HepG2 (cell line): Measurements from ENCODE around the gene DOCK4. TPM values are rescaled to one million over a fixed set of nuclear protein-coding genes. Genes with fewer than 3 reads are reported as not detected.

Experiments used
- ATF4 ChIP-seq, 2 experiments: fragments of 450-650 bp in 1 of 2; sonication (generic) in 1 of 2; formaldehyde crosslinking; IDR thresholded peaks; 2 replicates each; pipeline versions ENCODE4 v1.5.0 to v1.8.0; 2020 to 2022; ENCODE audit warnings: mild to moderate bottlenecking in 1 of 2, missing genetic modification reagents in 1 of 2
- BCL6 ChIP-seq: IDR thresholded peaks from 2 replicates; pipeline ENCODE4 v1.6.1; 2016; ENCODE audit warnings: missing genetic modification reagents, missing compliant biosample characterization
- FOXA1 ChIP-seq, 2 experiments: fragments of 450-650 bp in 1 of 2; sonication (generic) in 1 of 2; formaldehyde crosslinking in 1 of 2; IDR thresholded peaks; 2 replicates each; pipeline versions ENCODE4 v1.4.0 to v1.6.1; 2016 to 2020; ENCODE audit warnings: missing genetic modification reagents in 1 of 2
- FOXP4 ChIP-seq: sonication (generic); formaldehyde crosslinking; IDR thresholded peaks from 2 replicates; pipeline ENCODE4 v1.4.0; 2020; ENCODE audit warnings: missing genetic modification reagents
- GATAD2A ChIP-seq: IDR thresholded peaks from 2 replicates; pipeline ENCODE4 v1.6.1; 2016
- HES4 ChIP-seq: sonication (generic); formaldehyde crosslinking; IDR thresholded peaks from 2 replicates; pipeline ENCODE4 v1.9.0; 2021; ENCODE audit warnings: mild to moderate bottlenecking, missing genetic modification reagents, borderline replicate concordance
- HNF4G ChIP-seq, 2 experiments: sonication (generic) in 1 of 2; formaldehyde crosslinking in 1 of 2; IDR thresholded peaks; 2 replicates each; pipeline versions ENCODE4 v1.4.0 to v1.6.1; 2011 to 2020; ENCODE audit warnings: borderline replicate concordance in 2 of 2, low read depth in 2 of 2, mild to moderate bottlenecking in 2 of 2, low read length in 1 of 2, missing genetic modification reagents in 1 of 2, moderate library complexity in 1 of 2
- HOMEZ ChIP-seq: IDR thresholded peaks from 2 replicates; pipeline ENCODE4 v1.6.1; 2016; ENCODE audit warnings: low read depth
- KLF13 ChIP-seq: sonication (generic); formaldehyde crosslinking; IDR thresholded peaks from 2 replicates; pipeline ENCODE4 v1.4.0; 2020; ENCODE audit warnings: mild to moderate bottlenecking, missing genetic modification reagents
- MTF2 ChIP-seq: sonication (generic); formaldehyde crosslinking; IDR thresholded peaks from 2 replicates; pipeline ENCODE4 v1.5.0; 2020; ENCODE audit warnings: missing genetic modification reagents, borderline replicate concordance
- NBN ChIP-seq: fragments of 450-650 bp; conservative IDR thresholded peaks from 2 replicates; pipeline ENCODE4 v1.6.1; 2017
- PBX2 ChIP-seq: IDR thresholded peaks from 2 replicates; pipeline ENCODE4 v1.6.1; 2016; ENCODE audit warnings: control low read depth
- PHF5A ChIP-seq: IDR thresholded peaks from one replicate; pipeline ENCODE4 v1.6.1; 2018; ENCODE audit warnings: low read depth, missing genetic modification reagents; ENCODE audit not compliant: unreplicated experiment
- TBX2 ChIP-seq: sonication (generic); formaldehyde crosslinking; IDR thresholded peaks from 2 replicates; pipeline ENCODE4 v1.5.0; 2020; ENCODE audit warnings: missing genetic modification reagents, mild to moderate bottlenecking, borderline replicate concordance
- ZBTB39 ChIP-seq: sonication (generic); formaldehyde crosslinking; IDR thresholded peaks from 2 replicates; pipeline ENCODE4 v1.5.0; 2020; ENCODE audit warnings: missing genetic modification reagents
- ZMYM4 ChIP-seq: sonication (generic); formaldehyde crosslinking; IDR thresholded peaks from 2 replicates; pipeline ENCODE4 v1.8.1; 2023; ENCODE audit warnings: mild to moderate bottlenecking, missing genetic modification reagents
- ZNF333 ChIP-seq: sonication (generic); formaldehyde crosslinking; IDR thresholded peaks from 2 replicates; pipeline ENCODE4 v1.4.0; 2020; ENCODE audit warnings: mild to moderate bottlenecking, missing genetic modification reagents, borderline replicate concordance
- ZNF367 ChIP-seq: sonication (generic); formaldehyde crosslinking; IDR thresholded peaks from 2 replicates; pipeline ENCODE4 v1.4.0; 2020; ENCODE audit warnings: missing genetic modification reagents, borderline replicate concordance
- ZNF44 ChIP-seq: sonication (generic); formaldehyde crosslinking; IDR thresholded peaks from 2 replicates; pipeline ENCODE4 v1.5.1; 2020; ENCODE audit warnings: mild to moderate bottlenecking, missing genetic modification reagents
- ZNF766 ChIP-seq: sonication (generic); formaldehyde crosslinking; IDR thresholded peaks from 2 replicates; pipeline ENCODE4 v1.5.0; 2020; ENCODE audit warnings: missing genetic modification reagents, borderline replicate concordance
- ZNF782 ChIP-seq: sonication (generic); formaldehyde crosslinking; IDR thresholded peaks from 2 replicates; pipeline ENCODE4 v1.4.0; 2020; ENCODE audit warnings: missing genetic modification reagents, mild to moderate bottlenecking, borderline replicate concordance
- ZSCAN25 ChIP-seq: sonication (generic); formaldehyde crosslinking; IDR thresholded peaks from 2 replicates; pipeline ENCODE4 v1.8.0; 2022; ENCODE audit warnings: mild to moderate bottlenecking, missing genetic modification reagents
- polyA plus RNA-seq, 8 experiments: library from polyadenylated mRNA; depleted of rRNA in 3 of 8; stranded (reverse) in 7 of 8; unstranded in 1 of 8; fragments of >200 nt; fragmentation: Illumina TruSeq in 4 of 8; extraction: Trizol in 4 of 8; gene quantifications; 2 replicates each; pipeline versions ENCODE4 v1.2.1 to v1.2.3, GENCODE V29; 2011 to 2016; ENCODE audit warnings: low read depth in 4 of 8, missing spikeins in 1 of 8, mixed read lengths in 1 of 8; ENCODE audit not compliant: insufficient read depth in 1 of 8
- total RNA-seq, 5 experiments: library from RNA; depleted of rRNA; stranded (reverse); fragments of >200 nt; fragmentation: Illumina TruSeq; extraction: Trizol; gene quantifications; 2 replicates each; pipeline ENCODE4 v1.2.3, GENCODE V29; 2016; ENCODE audit warnings: low read depth in 1 of 5

Gene DOCK4
- total and polyA plus RNA-seq, 2 of the 13 experiments (the other 11 are each of a cell fraction or from before 2014, with no cell fraction given) = 13.5 to 17.4 TPM

- TF ChIP-seq ATF4 (CRISPR knock-in tag; IDR thresholded peaks at IDR 0.05) (peak in 1 of 2 experiments; percentile 57; a peak in 1 of 4 replicates), ZNF367 (CRISPR knock-in tag) (no peak), ZMYM4 (CRISPR knock-in tag) (peak; percentile 65), HES4 (CRISPR knock-in tag) (no peak), PHF5A (CRISPR knock-in tag) (no peak), FOXP4 (CRISPR knock-in tag) (peak; percentile 70; the same call in 1 of the 2 replicates), ZNF766 (no peak), ZBTB39 (CRISPR knock-in tag) (no peak), ZNF333 (no peak), PBX2 (CRISPR knock-in tag) (peak; percentile 76), FOXA1 (IDR thresholded peaks at IDR 0.05) (no peak), FOXA1 (CRISPR knock-in tag; IDR thresholded peaks at IDR 0.05) (0 out of 2 replicates have a peak, but pooled peaks have one; percentile 10), TBX2 (CRISPR knock-in tag) (no peak; the same call in 1 of the 2 replicates), ZSCAN25 (CRISPR knock-in tag) (peak; percentile 98), NBN (no peak), ZNF782 (CRISPR knock-in tag) (no peak), KLF13 (CRISPR knock-in tag) (no peak), ZNF44 (CRISPR knock-in tag) (no peak), HNF4G (IDR thresholded peaks at IDR 0.05; ENCODE audit: borderline replicate concordance, low read depth, low read length) (peak; percentile 38; the same call in 1 of the 2 replicates), HNF4G (CRISPR knock-in tag; IDR thresholded peaks at IDR 0.05; ENCODE audit: borderline replicate concordance, low read depth) (no peak), GATAD2A (CRISPR knock-in tag) (peak; percentile 52), MTF2 (no peak), BCL6 (CRISPR knock-in tag) (peak; percentile 47), HOMEZ (CRISPR knock-in tag) (peak; percentile 58; the same call in 1 of the 2 replicates)
These were observed 43.9 kb downstream of the DOCK4 start (continued) for GRCh38 chr7:112162142-112162766.
